ACHN (cell line): ENCODE results near the gene ANAPC4.
A peak's percentile ranks its signal among the peaks of the same experiment; 100 is the strongest.

Source experiments
- DNase-seq: peaks from one replicate; pipeline ENCODE4 v3.0.0-alpha.2; 2015
- in situ Hi-C: cut with HindIII; loops from 2 replicates; pipeline ENCODE4 v1.10.0; 2017; ENCODE audit warnings: low sequenced_read_pairs, low pct_ligation_motif_present, low pct_unique_long_range_greater_than_20kb

ANAPC4 gene

DNA sequence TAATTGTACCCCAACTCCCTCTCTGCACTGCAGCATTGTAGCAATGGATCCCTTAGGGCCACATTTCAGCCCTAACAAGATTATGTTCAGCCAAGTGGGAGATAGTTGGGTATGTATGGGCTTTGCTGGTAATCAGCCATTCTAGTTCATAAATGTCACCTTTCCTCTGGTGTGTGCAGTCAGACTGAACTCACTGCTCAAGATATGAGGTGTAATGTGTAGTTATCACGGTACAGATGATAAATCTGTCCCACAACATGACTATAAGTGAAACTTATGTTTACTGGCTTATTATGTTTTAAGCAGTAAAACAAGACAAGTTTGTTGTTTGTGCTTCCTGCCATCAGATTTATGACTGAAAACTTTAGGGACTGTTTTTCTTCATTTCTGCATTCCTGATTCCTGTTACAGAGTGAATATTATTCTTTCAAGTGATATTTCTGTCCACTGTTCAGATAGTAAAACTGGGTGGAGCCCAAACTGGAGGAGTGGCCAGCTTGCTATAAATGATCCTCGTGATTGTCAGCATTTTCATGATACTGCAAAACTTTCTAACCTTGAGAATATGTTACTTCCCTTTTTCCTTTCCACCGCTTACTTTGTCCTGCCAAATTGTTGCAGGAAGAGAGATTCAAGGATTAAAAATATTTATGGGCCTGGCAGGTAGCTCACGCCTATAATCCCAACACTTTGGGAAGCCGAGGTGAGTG, 44.9 kb downstream of the ANAPC4 start:
- in situ Hi-C loops = no loop called here
- DNase-seq = no peak

DNA sequence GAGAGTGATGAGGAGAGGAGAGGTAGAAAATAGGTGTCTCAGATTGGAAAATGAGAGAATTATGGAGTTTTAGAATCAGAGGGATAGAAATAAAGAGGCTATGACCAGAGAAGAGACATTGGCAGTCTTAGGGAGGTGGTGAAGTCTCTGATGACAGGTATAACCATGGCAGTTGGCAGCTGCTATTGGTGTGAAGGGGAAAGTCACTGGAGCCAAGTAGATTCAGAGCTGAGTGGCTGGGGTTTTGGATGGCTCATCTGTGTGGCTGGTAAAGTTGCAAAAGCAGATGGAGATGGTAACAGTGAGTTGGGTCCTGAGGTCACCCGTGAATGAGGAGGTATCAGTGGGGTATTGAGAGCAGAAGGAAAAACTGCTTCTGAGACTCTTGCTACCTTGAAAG, 46.5 kb downstream of the ANAPC4 start:
- no peak for DNase-seq
- in situ Hi-C loops = no loop called here

- in situ Hi-C loops = no loop called here
- DNase-seq = no peak
Measured at GRCh38 chr4:25424539-25425228, 47.6 kb downstream of the ANAPC4 start.

GRCh38 chr4:25425361-25425760, 48.3 kb downstream of the ANAPC4 start:
- no peak for DNase-seq
- in situ Hi-C loops = no loop called here

DNA sequence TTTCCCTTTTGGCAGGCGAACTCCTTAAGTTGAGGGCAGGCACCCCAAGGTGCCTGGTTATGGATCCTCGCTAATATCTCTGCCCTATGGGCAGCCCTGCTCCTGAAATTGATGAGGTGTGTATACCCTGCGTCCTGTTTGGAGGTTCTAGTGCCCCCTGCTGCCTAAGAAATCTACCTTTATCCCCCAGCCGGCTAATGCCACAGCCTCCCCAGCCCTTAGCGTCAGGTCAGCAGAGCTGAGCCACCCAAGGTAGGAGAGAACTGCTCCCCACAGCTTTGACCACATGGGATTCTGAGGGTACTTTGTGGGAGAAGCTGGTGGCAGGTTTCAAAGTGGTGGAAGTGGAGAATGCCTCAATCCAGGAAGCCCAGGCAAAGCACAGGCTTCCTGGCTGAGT, 50.8 kb downstream of the ANAPC4 start:
- DNase-seq = no peak
- in situ Hi-C loops = no loop called here

- DNase-seq = no peak
- in situ Hi-C loops = no loop called here
Measured at GRCh38 chr4:25430630-25431029, 53.6 kb downstream of the ANAPC4 start.

DNA sequence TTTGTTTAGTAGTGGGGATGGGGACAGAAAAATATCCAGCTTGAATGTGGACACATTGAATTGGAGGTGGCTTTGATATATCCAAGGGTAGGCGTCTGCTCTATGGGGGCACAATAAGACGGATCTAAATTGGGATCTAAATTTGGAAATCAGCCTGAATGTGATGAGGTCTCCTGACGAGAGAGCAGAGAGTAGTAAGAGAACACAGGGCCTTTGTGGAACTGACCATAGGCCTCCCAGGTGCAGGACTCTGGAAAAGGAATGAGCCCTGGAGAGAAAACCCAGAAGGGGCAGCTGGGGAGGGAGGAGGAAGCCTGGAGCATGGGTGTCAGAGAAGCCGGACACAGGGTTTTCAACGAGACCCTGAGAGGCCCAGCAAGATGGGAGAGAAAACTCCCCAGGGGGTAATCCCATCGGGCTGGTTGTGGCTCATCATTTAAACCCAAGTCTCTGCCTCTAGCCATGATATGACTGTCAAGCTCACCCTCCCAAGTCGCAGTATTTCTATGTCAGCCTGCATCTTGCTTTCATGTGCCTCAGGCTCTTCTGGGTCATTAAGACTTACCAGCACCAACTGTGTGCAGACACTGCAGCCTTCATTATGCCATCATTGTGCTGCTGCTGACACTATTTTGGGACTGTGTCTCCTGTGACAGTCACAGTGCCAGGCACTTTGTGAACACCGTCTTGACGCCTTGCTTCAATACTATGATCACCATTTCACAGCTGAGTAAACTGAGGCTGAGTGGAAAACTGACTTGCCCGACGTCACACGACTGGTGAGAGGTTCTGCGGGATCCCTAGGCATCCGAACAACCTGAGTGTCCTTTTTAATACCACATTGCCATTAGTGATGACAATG, 57.1 kb downstream of the ANAPC4 start:
- in situ Hi-C loops = no loop called here
- DNase-seq = no peak

- in situ Hi-C loops = no loop called here
- DNase-seq = no peak
Measured at GRCh38 chr4:25437926-25438325, 60.9 kb downstream of the ANAPC4 start.

- in situ Hi-C loops = loop anchor here (5.0 kb wide), 1 partner anchor 332 kb away; no protein-coding TSS in a partner anchor
- DNase-seq = peak; percentile 71
Measured at GRCh38 chr4:25439918-25440477, 62.9 kb downstream of the ANAPC4 start.

DNA sequence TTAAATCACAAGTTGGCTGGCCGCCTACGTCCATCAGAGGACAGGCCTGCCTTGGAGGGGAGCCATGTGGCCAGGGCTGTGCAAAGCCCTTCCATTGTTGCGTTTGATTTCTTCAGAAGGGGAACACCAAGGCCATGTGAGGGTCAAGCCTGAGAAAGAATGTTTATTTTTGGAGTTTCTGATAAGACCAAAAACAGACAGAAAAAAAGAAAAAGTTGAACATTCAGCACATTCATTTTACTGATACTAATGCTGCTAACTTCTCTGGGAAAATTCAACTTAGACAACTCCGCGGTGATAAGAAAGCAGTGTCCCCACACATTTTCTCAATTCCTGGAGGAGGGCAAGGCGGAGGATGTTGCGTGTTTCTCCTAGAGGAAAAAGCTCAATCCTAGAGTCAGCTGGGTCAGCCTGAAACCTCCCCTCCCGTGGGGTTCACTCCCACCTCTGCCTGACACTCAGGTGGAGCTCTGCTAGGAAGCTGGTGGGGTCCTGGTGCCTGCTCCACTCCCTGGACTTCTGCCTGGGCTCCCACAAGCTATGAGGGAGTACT, 63.5 kb downstream of the ANAPC4 start:
- in situ Hi-C loops = loop anchor here (5.0 kb wide), 1 partner anchor 332 kb away; no protein-coding TSS in a partner anchor
- DNase-seq = no peak

- in situ Hi-C loops = loop anchor here (5.0 kb wide), 1 partner anchor 331 kb away; no protein-coding TSS in a partner anchor
- DNase-seq = peak; percentile 70
Measured at GRCh38 chr4:25441519-25442117, 64.6 kb downstream of the ANAPC4 start.

DNA sequence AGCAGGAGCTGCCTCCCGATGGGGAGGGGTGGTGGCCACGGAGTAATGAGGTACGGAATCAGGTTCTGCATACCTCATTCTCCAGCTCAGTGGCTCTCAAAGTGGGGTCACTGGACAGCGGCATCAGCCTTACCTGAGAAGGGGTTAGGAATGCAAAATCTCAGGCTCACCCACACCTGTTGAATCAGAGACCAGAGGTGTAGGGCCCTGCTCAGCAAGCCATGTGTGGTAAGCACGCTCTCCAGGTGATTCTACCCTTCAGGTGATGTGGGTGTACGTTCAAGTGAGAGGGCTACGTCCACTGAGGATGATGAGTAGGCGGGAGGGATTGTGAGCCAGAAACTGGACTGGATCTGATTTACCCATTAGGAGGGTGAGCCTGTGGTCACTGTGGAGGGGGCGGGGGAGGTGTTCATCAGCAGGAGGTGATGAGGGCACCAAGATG, 65.8 kb downstream of the ANAPC4 start:
- no peak for DNase-seq
- in situ Hi-C loops = loop anchor here (5.0 kb wide), 1 partner anchor 329 kb away; no protein-coding TSS in a partner anchor

DNA sequence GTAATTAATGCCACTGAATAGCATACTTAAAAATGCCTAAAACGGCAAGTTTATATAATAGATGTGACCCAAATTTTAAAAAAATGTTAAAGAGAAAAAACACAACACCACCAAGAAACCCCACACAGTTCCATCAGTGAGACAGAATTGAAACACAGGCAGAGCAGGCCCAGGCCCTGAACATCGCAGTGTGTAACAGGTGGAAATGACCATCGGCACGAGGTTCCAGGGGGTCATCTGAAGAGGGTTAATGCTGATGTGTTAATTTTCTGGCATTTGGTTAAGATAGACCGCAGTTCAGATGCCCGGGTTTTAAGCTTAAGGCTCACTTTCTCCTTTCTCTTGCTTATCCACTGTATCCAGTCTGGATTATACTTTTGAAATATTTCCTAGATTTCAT, 66.8 kb downstream of the ANAPC4 start:
- in situ Hi-C loops = loop anchor here (5.0 kb wide), 1 partner anchor 328 kb away; no protein-coding TSS in a partner anchor
- DNase-seq = no peak

DNA sequence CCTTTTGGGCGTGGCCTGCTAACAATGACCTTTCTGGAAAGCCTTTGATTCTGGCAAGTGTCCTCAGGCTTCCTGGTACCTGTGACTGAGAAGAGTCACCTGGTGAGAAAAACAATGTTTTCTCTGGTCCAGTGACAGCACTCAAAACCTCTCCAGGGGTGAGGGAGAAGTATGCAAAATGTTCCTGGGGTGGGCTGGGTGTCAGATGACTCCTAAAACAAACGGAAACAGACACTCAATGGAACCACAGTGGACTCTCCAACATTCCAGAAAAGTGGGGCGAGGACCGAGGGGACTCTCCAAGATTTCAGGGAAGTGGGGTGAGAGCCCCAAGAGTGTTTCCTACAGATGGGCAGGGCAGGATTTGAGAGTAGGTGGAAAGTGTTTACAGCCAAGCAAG, 69.5 kb downstream of the ANAPC4 start:
- in situ Hi-C loops = no loop called here
- no peak for DNase-seq

- DNase-seq = no peak
- in situ Hi-C loops = no loop called here
Measured at GRCh38 chr4:25448379-25449109, 71.5 kb downstream of the ANAPC4 start.

DNA sequence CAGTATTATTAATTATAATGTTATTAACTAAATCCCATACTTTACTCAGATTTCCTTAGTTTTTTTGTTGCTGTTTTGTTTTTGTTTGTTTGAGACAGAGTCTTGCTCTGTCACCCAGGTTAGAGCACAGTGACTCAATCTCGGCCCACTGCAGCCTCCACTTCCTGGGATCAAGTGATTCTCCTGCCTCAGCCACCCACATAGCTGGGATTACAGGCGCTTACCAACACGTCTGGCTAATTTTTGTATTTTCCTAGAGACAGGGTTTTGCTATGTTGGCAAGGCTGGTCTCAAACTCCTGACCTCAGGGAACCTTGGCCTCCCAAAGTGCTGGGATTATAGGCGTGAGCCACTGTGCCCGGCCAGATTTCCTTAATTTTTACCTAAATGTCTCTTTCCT, 72.2 kb downstream of the ANAPC4 start:
- DNase-seq = no peak
- in situ Hi-C loops = no loop called here

DNA sequence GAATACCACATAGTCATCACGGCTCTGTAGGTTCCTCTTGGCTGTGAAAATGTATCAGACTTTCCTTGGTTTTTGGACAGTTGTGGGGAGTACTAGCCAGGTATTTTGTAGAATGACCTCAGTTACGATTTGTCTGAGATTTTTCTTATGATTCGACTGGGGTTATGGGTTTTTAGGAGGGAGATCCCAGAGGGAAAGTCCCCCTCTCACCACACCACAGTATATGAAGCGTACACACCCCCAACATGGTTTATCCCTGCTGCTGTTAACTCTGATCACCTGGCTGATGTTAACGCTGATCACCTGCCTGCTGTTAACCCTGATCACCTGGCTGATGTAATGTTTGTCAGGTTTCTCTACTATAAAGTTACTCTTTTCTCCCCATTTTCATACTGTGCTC, 72.6 kb downstream of the ANAPC4 start:
- DNase-seq = no peak
- in situ Hi-C loops = no loop called here
